Measurements from ENCODE around the gene ZNHIT3. TPM values are rescaled to one million over a fixed set of nuclear protein-coding genes. Genes with fewer than 3 reads are reported as not detected.
"Not testable (repeated sequence)": the region's sequence is repeated elsewhere in the genome, so short reads cannot be mapped to it uniquely, and the experiment has no call there.

Gene ZNHIT3
- total RNA-seq, 1 donor from 2014 or later = 33.7 TPM

DNA sequence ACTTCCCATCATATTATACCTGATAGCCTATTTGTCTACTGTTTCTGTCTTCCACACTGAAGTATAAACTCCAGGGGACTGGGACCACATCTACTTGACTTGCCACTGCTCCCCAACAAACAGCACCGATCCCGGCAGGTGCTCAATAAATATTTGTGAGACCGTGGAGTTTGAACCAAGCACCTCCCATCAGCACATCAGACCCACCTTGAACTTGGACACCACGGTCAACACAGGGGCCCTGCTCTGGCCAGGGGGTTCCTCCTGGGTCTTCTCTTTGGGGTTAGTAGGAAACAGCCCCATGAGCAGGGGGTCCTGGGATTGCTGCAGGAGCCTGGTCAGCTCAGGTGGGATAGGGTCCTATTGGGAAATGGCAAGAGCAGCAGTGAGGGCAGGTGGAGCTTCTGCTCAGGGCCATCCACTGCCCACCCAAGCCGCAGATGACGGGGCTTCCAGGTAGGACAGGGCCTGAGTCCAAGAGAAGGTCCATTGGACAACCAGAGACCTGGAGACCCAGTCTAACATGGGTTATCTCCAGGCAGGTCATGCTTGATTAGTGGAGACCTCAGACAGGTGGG lies 19.9 kb downstream of the ZNHIT3 start:
- no peak for FAIRE-seq
- no peak overlapping the region for H3K4me3 ChIP-seq (ENCODE audit: low read depth, low read length)
- H3K27me3 ChIP-seq (ENCODE audit: control insufficient read depth, insufficient read depth, low read length) = no peaks in the 10 kb centered on the region
- peaks cover 62% of the 10 kb centered on the region for H3K36me3 ChIP-seq (ENCODE audit: control insufficient read depth, insufficient read depth, low read length)
- DNase-seq (ENCODE audit: low read depth) = no peak
- TF ChIP-seq, protein P1, sequence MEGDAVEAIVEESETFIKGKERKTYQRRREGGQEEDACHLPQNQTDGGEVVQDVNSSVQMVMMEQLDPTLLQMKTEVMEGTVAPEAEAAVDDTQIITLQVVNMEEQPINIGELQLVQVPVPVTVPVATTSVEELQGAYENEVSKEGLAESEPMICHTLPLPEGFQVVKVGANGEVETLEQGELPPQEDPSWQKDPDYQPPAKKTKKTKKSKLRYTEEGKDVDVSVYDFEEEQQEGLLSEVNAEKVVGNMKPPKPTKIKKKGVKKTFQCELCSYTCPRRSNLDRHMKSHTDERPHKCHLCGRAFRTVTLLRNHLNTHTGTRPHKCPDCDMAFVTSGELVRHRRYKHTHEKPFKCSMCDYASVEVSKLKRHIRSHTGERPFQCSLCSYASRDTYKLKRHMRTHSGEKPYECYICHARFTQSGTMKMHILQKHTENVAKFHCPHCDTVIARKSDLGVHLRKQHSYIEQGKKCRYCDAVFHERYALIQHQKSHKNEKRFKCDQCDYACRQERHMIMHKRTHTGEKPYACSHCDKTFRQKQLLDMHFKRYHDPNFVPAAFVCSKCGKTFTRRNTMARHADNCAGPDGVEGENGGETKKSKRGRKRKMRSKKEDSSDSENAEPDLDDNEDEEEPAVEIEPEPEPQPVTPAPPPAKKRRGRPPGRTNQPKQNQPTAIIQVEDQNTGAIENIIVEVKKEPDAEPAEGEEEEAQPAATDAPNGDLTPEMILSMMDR (IDR thresholded peaks at IDR 0.05; ENCODE audit: insufficient read depth, low read length, severe bottlenecking) = no peak

DNA sequence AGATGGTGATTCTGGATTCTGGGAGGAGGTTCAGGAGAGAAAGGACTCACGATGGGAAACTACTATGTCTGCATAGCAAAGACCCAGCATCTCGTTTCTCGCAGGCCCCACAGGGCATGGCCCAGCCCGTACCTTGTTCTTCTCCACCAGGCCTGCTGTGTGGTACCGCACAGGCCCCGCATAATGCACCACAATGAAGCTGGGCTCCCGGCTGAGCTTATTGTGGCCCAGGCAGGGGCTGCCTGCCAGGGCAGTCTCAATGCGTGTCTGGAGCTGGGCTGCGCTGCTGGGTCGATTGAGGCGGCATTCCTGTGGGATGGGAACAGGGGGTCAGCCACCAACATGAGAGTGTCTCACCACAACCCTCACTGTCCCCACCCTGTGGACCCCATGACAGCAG lies 20.4 kb downstream of the ZNHIT3 start:
- DNase-seq (ENCODE audit: low read depth) (no peak), FAIRE-seq (no peak)
- Histone ChIP-seq H3K27me3 (ENCODE audit: control insufficient read depth, insufficient read depth, low read length) (no peaks in the 10 kb centered on the region), H3K4me3 (ENCODE audit: low read depth, low read length) (no peak overlapping the region), H3K36me3 (ENCODE audit: control insufficient read depth, insufficient read depth, low read length) (peaks cover 65% of the 10 kb centered on the region)
- TF ChIP-seq, protein P1 (IDR thresholded peaks at IDR 0.05; ENCODE audit: insufficient read depth, low read length, severe bottlenecking) = no peak

- DNase-seq (ENCODE audit: low read depth) = no peak
- no peak overlapping the region for H3K4me3 ChIP-seq (ENCODE audit: low read depth, low read length)
- FAIRE-seq = no peak
- no peaks in the 10 kb centered on the region for H3K27me3 ChIP-seq (ENCODE audit: control insufficient read depth, insufficient read depth, low read length)
- TF ChIP-seq, protein P1 (IDR thresholded peaks at IDR 0.05; ENCODE audit: insufficient read depth, low read length, severe bottlenecking) = no peak
- H3K36me3 ChIP-seq (ENCODE audit: control insufficient read depth, insufficient read depth, low read length) = peaks cover 65% of the 10 kb centered on the region
These were observed 20.8 kb downstream of the ZNHIT3 start for GRCh38 chr17:36507266-36507665.

- not testable (repeated sequence) for DNase-seq (ENCODE audit: low read depth); H3K4me3 ChIP-seq (ENCODE audit: low read depth, low read length); FAIRE-seq; H3K27me3 ChIP-seq (ENCODE audit: control insufficient read depth, insufficient read depth, low read length)
- H3K36me3 ChIP-seq (ENCODE audit: control insufficient read depth, insufficient read depth, low read length) = peaks cover 64% of the 10 kb centered on the region
These were observed 22.0 kb downstream of the ZNHIT3 start for GRCh38 chr17:36508439-36508838.

DNA sequence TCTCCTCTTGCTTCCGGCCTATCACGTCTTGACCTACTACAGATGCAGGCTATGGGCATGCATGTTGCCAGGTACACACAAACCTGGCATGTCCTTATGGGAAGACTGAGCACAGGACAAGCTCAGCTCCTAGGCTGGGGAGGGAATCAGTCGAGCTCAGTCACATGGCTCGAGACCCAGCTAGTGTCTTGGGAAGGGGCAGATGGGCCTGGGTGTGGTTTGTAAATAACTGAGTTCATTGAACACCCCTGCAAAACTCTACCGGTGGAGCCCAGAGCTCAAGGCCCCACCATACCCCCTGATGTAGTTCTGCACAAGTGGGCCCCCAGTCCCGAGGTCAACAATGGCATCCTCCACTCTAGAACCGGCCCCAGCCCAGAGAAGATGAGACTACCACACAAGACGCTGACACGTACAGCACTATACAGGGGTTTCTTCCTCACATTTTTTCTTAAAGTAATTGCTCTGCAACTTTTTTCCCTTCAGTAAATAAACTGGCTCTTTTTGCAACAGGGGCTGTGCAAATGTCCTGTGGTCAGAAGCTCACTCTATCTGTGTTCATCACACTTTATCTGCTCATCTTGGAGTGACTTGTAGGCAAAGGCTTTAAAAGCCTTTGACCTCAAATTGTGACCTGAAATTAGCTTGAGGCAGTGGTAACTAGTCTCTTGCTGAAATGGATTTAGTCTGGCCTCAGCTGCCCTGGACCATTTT lies 22.9 kb downstream of the ZNHIT3 start:
- DNase-seq (ENCODE audit: low read depth) (no peak), FAIRE-seq (no peak)
- TF ChIP-seq, protein P1 (IDR thresholded peaks at IDR 0.05; ENCODE audit: insufficient read depth, low read length, severe bottlenecking) = no peak
- peaks cover 57% of the 10 kb centered on the region for H3K36me3 ChIP-seq (ENCODE audit: control insufficient read depth, insufficient read depth, low read length)
- no peak overlapping the region for H3K4me3 ChIP-seq (ENCODE audit: low read depth, low read length)
- H3K27me3 ChIP-seq (ENCODE audit: control insufficient read depth, insufficient read depth, low read length) = no peaks in the 10 kb centered on the region

DNA sequence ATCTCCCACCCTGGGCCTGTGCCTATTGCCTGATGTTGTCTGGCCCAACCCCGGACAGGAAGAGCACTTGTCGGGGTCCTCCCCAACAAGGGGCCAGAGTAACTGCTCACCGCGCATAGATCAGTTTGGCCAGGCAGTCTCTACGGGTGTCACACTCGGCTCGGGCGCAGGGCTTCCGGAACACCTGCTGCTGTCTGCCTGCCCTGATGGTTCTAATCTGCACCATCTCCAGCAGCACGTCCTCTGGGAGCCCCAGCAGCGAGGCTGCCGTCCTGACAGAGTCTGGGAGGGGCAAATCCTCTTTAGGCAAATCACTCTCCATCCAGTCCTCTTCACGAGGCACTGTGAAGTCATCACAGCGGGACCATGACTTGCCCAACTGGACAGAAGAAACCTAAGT lies 24.2 kb downstream of the ZNHIT3 start:
- no peak for DNase-seq (ENCODE audit: low read depth)
- no peak for FAIRE-seq
- TF ChIP-seq, protein P1 (IDR thresholded peaks at IDR 0.05; ENCODE audit: insufficient read depth, low read length, severe bottlenecking) = no peak

More for the DNA sequence above, 24.2 kb downstream of the ZNHIT3 start:
- no peaks in the 10 kb centered on the region for H3K27me3 ChIP-seq (ENCODE audit: control insufficient read depth, insufficient read depth, low read length)
- no peak overlapping the region for H3K4me3 ChIP-seq (ENCODE audit: low read depth, low read length)
- peaks cover 54% of the 10 kb centered on the region for H3K36me3 ChIP-seq (ENCODE audit: control insufficient read depth, insufficient read depth, low read length)

All from bronchial epithelial cell (primary cell).